H9 (cell line): ENCODE results near the gene SOCS6. TPM values are rescaled to one million over a fixed set of nuclear protein-coding genes. Genes with fewer than 3 reads are reported as not detected.

Experiments used
- DNase-seq: peaks from one replicate; pipeline ENCODE4 v3.0.0-alpha.2; 2017
- H2AFZ ChIP-seq: one replicate; pipeline ENCODE4 v1.6.1; 2013; ENCODE audit warnings: mild to moderate bottlenecking, low read length, control low read depth, moderate library complexity
- H2AK5ac ChIP-seq: 2 replicates; pipeline ENCODE4 v1.6.1; 2013; ENCODE audit warnings: low read length, control low read depth, mixed read lengths; ENCODE audit not compliant: insufficient read length
- H2BK120ac ChIP-seq: one replicate; pipeline ENCODE4 v1.6.1; 2013; ENCODE audit warnings: low read depth, mild to moderate bottlenecking, low read length, control low read depth, inconsistent platforms; ENCODE audit not compliant: poor library complexity, severe bottlenecking
- H2BK12ac ChIP-seq: 2 replicates; pipeline ENCODE4 v1.6.1; 2013; ENCODE audit warnings: low read length, control low read depth, mixed read lengths, low read depth; ENCODE audit not compliant: insufficient read length
- H2BK15ac ChIP-seq: 2 replicates; pipeline ENCODE4 v1.6.1; 2013; ENCODE audit warnings: low read depth, low read length, control low read depth
- H2BK20ac ChIP-seq: one replicate; pipeline ENCODE4 v1.6.1; 2013; ENCODE audit warnings: low read depth, mild to moderate bottlenecking, low read length, control low read depth, inconsistent platforms; ENCODE audit not compliant: poor library complexity, severe bottlenecking
- H2BK5ac ChIP-seq: 2 replicates; pipeline ENCODE4 v1.6.1; 2013; ENCODE audit warnings: low read length, control low read depth, mixed read lengths; ENCODE audit not compliant: insufficient read length
- H3K14ac ChIP-seq: 2 replicates; pipeline ENCODE4 v1.6.1; 2013; ENCODE audit warnings: low read length, control low read depth; ENCODE audit not compliant: insufficient read depth
- H3K18ac ChIP-seq: 2 replicates; pipeline ENCODE4 v1.6.1; 2013; ENCODE audit warnings: low read depth, mild to moderate bottlenecking, mixed read lengths, low read length, control low read depth; ENCODE audit not compliant: insufficient read length
- H3K23ac ChIP-seq: 2 replicates; pipeline ENCODE4 v1.6.1; 2013; ENCODE audit warnings: low read length, control low read depth, mixed read lengths, low read depth; ENCODE audit not compliant: insufficient read length
- H3K23me2 ChIP-seq: 2 replicates; pipeline ENCODE4 v1.6.1; 2013; ENCODE audit warnings: low read depth, mild to moderate bottlenecking, mixed read lengths, low read length, control low read depth; ENCODE audit not compliant: insufficient read length, poor library complexity, severe bottlenecking
- H3K27ac ChIP-seq: 2 replicates; pipeline ENCODE4 v1.5.1; 2013; ENCODE audit warnings: low read length, control low read depth, mixed read lengths, low read depth; ENCODE audit not compliant: insufficient read length
- H3K27me3 ChIP-seq: 2 replicates; pipeline ENCODE4 v1.6.1; 2013; ENCODE audit warnings: low read length, control low read depth, inconsistent platforms; ENCODE audit not compliant: insufficient read depth
- H3K4ac ChIP-seq: 2 replicates; pipeline ENCODE4 v1.6.1; 2013; ENCODE audit warnings: low read depth, mild to moderate bottlenecking, control low read depth, inconsistent platforms, low read length, moderate library complexity
- H3K4me1 ChIP-seq: 2 replicates; pipeline ENCODE4 v1.6.1; 2013; ENCODE audit warnings: low read length, control low read depth, inconsistent platforms; ENCODE audit not compliant: insufficient read depth
- H3K4me2 ChIP-seq: 2 replicates; pipeline ENCODE4 v1.6.1; 2013; ENCODE audit warnings: low read length, control low read depth, mixed read lengths; ENCODE audit not compliant: insufficient read length, insufficient read depth
- H3K56ac ChIP-seq: 2 replicates; pipeline ENCODE4 v1.6.1; 2013; ENCODE audit warnings: low read depth, mild to moderate bottlenecking, mixed read lengths, low read length, control low read depth; ENCODE audit not compliant: insufficient read length
- H3K79me1 ChIP-seq: 2 replicates; pipeline ENCODE4 v1.6.1; 2013; ENCODE audit warnings: low read depth, mild to moderate bottlenecking, moderate library complexity, low read length, control low read depth, inconsistent platforms; ENCODE audit not compliant: insufficient read depth, poor library complexity, severe bottlenecking
- H3K79me2 ChIP-seq: 2 replicates; pipeline ENCODE4 v1.6.1; 2013; ENCODE audit warnings: low read length, control low read depth, inconsistent platforms; ENCODE audit not compliant: insufficient read depth
- H3K9ac ChIP-seq: 2 replicates; pipeline ENCODE4 v1.6.1; 2013; ENCODE audit warnings: low read length, control low read depth, mixed read lengths; ENCODE audit not compliant: insufficient read length; ENCODE audit errors: extremely low read depth
- H3K9me3 ChIP-seq: one replicate; pipeline ENCODE4 v1.6.1; 2013; ENCODE audit warnings: low read depth, low read length, inconsistent platforms; ENCODE audit not compliant: control insufficient read depth
- H3T11ph ChIP-seq: one replicate; pipeline ENCODE4 v1.6.1; 2013; ENCODE audit warnings: mild to moderate bottlenecking, low read length, control low read depth, inconsistent platforms
- H4K20me1 ChIP-seq: one replicate; pipeline ENCODE4 v1.6.1; 2013; ENCODE audit not compliant: control insufficient read depth, insufficient read length, insufficient read depth
- H4K5ac ChIP-seq: 2 replicates; pipeline ENCODE4 v1.6.1; 2013; ENCODE audit warnings: low read depth, mild to moderate bottlenecking, mixed read lengths, low read length, control low read depth; ENCODE audit not compliant: insufficient read length
- H4K8ac ChIP-seq: replicated peaks from 2 replicates; pipeline ENCODE4 v1.6.1; 2013; ENCODE audit warnings: low read length, control low read depth, mixed read lengths, low read depth; ENCODE audit not compliant: insufficient read length
- H4K91ac ChIP-seq: 2 replicates; pipeline ENCODE4 v1.6.1; 2013; ENCODE audit warnings: low read depth, mild to moderate bottlenecking, moderate library complexity, mixed read lengths, low read length, control low read depth; ENCODE audit not compliant: insufficient read length
- H3K27ac Mint-ChIP-seq, 3 experiments: 2 replicates in 2 of 3; 3 replicates in 1 of 3; pipeline ENCODE4 v1.8.0; 2020 to 2021; ENCODE audit warnings: mixed read lengths in 3 of 3, mild to moderate bottlenecking in 1 of 3, moderate library complexity in 1 of 3
- H3K27me3 Mint-ChIP-seq: 2 replicates; pipeline ENCODE4 v1.8.0; 2021; ENCODE audit warnings: low read depth, mild to moderate bottlenecking, moderate library complexity, mixed read lengths
- H3K36me3 Mint-ChIP-seq, 3 experiments: 2 replicates in 2 of 3; 3 replicates in 1 of 3; pipeline ENCODE4 v1.8.0; 2020 to 2021; ENCODE audit warnings: low read depth in 3 of 3, mixed read lengths in 3 of 3; ENCODE audit not compliant: insufficient read depth in 1 of 3
- H3K4me1 Mint-ChIP-seq, 2 experiments: 2 replicates each; pipeline ENCODE4 v1.8.0; 2020; ENCODE audit warnings: mixed read lengths in 2 of 2
- H3K4me3 Mint-ChIP-seq, 2 experiments: 2 replicates in 1 of 2; 3 replicates in 1 of 2; pipeline ENCODE4 v1.8.0; 2020 to 2021; ENCODE audit warnings: mild to moderate bottlenecking in 2 of 2, mixed read lengths in 2 of 2, moderate library complexity in 1 of 2
- H3K9me3 Mint-ChIP-seq, 2 experiments: 2 replicates in 1 of 2; 3 replicates in 1 of 2; pipeline ENCODE4 v1.8.0; 2020; ENCODE audit warnings: mild to moderate bottlenecking in 2 of 2, mixed read lengths in 2 of 2, moderate library complexity in 1 of 2
- CTCF ChIP-seq: fragments of 200-600 bp; sonication (generic); conservative IDR thresholded peaks from 3 replicates; pipeline ENCODE4 v1.8.0; 2021; ENCODE audit warnings: antibody characterized with exemption, mild to moderate bottlenecking
- WGBS: extraction: QIAGEN DNeasy Blood & Tissue Kit; methylation state at CpG from one replicate; pipeline ENCODE4 v1.1.7; 2013; ENCODE audit warnings: missing lambda C conversion rate, low lambda C conversion rate, mixed read lengths; ENCODE audit not compliant: insufficient read length; ENCODE audit errors: extremely low coverage; 5-methylcytosine and 5-hydroxymethylcytosine counted together
- total RNA-seq: library from RNA; stranded (reverse); gene quantifications from 2 replicates; pipeline ENCODE4 v1.2.1, GENCODE V29; 2021

The SOCS6 gene
- total RNA-seq, 1 experiment from 2014 or later, result 24.5 TPM

GRCh38 chr18:70376137-70376913 is 87.5 kb downstream of the SOCS6 start:
- Histone ChIP-seq H3K9me3 (no peaks in the 10 kb centered on the region), H3K9ac (no peak overlapping the region), H3K23ac (no peak overlapping the region), H4K20me1 (no peaks in the 10 kb centered on the region), H2AK5ac (no peak overlapping the region), H2BK15ac (no peak overlapping the region), H3K56ac (no peak overlapping the region), H4K8ac (no peak overlapping the region), H4K91ac (no peak overlapping the region), H3K18ac (no peak overlapping the region), H3K79me2 (no peaks in the 10 kb centered on the region), H3K27ac (no peak overlapping the region), H3K27me3 (no peaks in the 10 kb centered on the region), H3K79me1 (no peaks in the 10 kb centered on the region), H3K4ac (no peak overlapping the region), H3T11ph (no peak overlapping the region), H2BK5ac (no peak overlapping the region), H2BK12ac (no peak overlapping the region), H3K23me2 (no peaks in the 10 kb centered on the region), H2BK20ac (no peak overlapping the region), H3K4me1 (no peaks in the 10 kb centered on the region), H3K14ac (no peak overlapping the region), H4K5ac (no peak overlapping the region), H2BK120ac (no peak overlapping the region), H3K4me2 (no peak overlapping the region), H2AFZ (no peak overlapping the region)
- Mint-ChIP-seq H3K4me1 (peaks cover 0 to 3% of the 10 kb centered on the region in 2 experiments; a peak in 1 of 4 replicates), H3K27me3 (no peaks in the 10 kb centered on the region), H3K4me3 (no peak overlapping the region), H3K36me3 (no peaks in the 10 kb centered on the region), H3K27ac (no peak overlapping the region), H3K9me3 (no peaks in the 10 kb centered on the region)
- WGBS, result no CpG with 5 or more reads among the region's 15 CpGs
- no peak for TF ChIP-seq CTCF
- no peak for DNase-seq
